Measurements from ENCODE around the gene SLC25A42.

Gene SLC25A42

DNA sequence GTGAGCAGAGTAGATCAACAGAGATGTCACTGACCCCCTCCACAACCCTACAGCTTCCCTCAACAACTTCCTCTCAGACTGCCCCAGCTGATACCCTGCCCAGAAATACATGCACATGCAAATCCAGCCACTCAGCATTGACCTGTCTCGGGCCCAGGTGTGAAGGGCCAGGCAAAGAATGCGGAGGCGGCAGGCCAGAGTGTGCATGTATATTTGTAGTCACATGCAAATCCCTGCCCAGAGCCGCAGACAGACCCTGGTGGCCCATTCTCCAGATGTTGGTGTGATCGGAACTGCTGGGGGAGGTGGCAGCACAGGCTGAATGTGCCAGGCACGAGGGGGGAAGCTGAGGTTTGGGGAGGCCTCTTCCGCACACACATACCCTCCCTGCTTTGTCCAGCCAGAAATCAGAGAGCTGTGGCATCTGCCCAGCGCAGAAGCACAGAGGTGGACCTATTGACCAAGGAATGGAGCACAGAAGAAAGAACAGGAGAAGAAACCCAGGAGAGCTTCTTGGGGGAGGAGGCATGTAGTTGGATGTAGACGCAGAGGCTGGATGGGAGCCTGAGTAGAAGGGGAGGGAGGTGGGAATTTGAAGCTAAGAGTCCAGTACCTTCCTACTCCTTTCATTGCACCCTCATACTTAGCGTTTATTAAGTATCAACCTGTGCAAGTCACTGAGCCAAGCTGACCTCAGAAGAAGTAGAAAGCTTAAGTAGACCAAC, 91.9 kb downstream of the SLC25A42 start:
- DNase-seq (ENCODE audit: insufficient read length, low spot score) (peak; percentile 61), FAIRE-seq (peak; percentile 93)

DNA sequence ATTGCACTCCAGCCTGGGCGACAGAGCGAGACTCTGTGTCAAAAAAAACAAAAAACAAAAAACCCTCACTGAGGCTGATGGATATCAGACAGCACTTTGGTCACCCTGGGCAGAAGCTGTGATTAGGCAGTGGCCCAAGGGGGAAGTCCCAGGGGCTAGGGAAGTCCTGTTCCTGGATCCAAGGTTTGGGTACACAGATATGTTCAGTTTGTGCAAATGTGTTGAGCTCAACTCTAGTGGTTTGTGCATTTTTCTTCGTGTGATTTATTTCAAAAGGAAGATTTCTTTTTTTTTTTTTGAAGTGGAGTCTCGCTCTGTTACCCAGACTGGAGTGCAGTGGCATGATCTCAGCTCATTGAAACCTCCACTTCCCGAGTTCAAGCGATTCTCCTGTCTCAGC, 94.0 kb downstream of the SLC25A42 start:
- no peak for FAIRE-seq
- no peak for DNase-seq (ENCODE audit: insufficient read length, low spot score)

DNA sequence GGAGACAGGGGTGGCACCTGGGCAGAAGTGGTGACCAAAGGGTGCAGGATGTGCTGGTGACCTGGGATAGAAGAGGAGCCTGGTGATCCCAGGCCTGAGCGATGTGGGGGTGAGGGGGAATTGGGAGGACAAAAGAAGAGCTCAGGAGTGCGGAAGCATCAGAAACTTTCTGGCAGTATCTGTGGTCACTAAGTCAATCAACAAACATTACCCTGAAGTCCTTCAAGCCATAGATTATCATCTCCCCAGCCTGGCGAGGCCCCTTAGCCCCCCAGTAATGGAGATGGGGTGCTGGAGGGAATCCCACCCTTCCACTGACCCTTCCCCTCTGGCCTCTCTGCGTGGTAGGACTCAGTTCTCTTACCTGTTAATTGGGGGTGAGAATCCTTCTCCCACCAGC, 95.7 kb downstream of the SLC25A42 start:
- DNase-seq (ENCODE audit: insufficient read length, low spot score) (no peak), FAIRE-seq (peak; percentile 68)

DNA sequence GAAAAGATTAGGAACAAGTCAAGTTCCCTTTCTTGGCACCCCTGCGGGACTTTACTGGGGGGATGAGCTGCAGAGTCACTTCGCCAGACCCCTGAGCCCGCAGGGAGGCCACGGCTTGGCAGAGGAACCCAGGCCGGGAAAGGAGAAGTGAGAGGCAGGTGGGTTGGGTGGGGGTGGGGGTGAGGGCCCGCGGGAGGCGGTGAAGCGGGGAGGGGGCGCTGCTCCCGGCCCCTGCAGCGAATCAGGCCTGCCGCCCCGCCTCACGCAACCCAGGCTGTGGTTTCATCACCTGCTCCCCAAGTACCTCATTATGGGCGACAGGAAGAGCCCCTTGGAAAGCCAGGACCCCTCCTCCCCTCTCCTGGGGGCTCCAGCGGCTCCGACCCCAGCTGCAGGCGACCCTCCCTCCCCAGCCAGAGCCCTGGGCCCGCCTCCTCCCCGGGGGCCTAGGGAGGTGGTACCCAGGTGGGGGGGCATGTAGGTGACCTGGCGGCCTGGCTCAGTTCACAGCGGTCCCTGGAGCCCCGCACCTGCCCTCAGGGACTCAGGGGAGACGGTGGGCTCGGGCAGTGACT, 96.8 kb downstream of the SLC25A42 start:
- DNase-seq (ENCODE audit: insufficient read length, low spot score) (peak; percentile 42), FAIRE-seq (peak; percentile 86)

DNA sequence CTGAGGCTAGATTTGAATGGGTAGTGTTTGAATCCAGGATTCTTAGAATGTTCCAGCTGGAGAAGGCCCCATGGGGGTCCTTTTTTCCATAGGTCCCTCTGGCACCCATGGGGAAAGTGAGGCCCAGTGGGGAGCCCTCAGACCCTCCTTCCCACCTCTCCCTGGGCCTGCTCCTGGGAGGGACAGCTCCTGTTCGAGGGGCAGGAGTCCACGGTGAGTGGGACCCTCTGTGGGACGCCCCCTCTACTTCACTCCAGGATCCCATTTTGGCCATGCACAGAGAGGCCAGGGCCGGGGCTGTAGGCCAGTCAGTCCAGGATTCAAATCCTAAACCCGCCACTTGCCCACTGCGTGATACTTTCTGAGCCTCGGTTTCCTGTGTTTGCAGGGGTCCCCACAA, 98.7 kb downstream of the SLC25A42 start:
- DNase-seq (ENCODE audit: insufficient read length, low spot score) (no peak), FAIRE-seq (no peak)

Data from GM19239 (cell line).